Panc1 (cell line): ENCODE data around the gene ASTN2. TPM values are rescaled to one million over a fixed set of nuclear protein-coding genes. Genes with fewer than 3 reads are reported as not detected.

Experiments used
- ATAC-seq: fragments of 200-7000 bp; cut with Tn5 transposase; 2 replicates; pipeline ENCODE4 v1.9.1; 2020; ENCODE audit warnings: mild to moderate bottlenecking, moderate library complexity
- BruUV-seq: library from RNA; stranded (reverse); fragments of 400-500 nt; replicated peaks from 2 replicates; lab custom pipeline; 2021; lab: Mats Ljungman, UMichigan
- CTCF ChIA-PET: fragments of 300-600 bp; sonication (Branson Sonifier 250); formaldehyde crosslinking; loops from one replicate; lab custom pipeline; 2022; ENCODE audit warnings: antibody characterized with exemption; lab: Charles Lee
- POLR2A ChIA-PET: fragments of 300-600 bp; sonication (Branson Sonifier 250); formaldehyde crosslinking; loops from one replicate; lab custom pipeline; 2022; ENCODE audit warnings: antibody characterized with exemption; lab: Charles Lee
- DNase-seq: peaks from one replicate; pipeline ENCODE4 v3.0.0-alpha.2; 2010; ENCODE audit warnings: low read depth, low spot score
- H3K27ac ChIP-seq: 2 replicates; pipeline ENCODE4 v1.5.1; 2011; ENCODE audit warnings: mild to moderate bottlenecking, low read length, inconsistent platforms
- H3K27me3 ChIP-seq: fragments of 200-500 bp; sonication (Bioruptor generic); 2 replicates; pipeline ENCODE4 v1.6.0; 2014; ENCODE audit warnings: low read length, inconsistent platforms; ENCODE audit not compliant: control insufficient read depth, insufficient read depth
- H3K36me3 ChIP-seq: fragments of 200-500 bp; sonication (Bioruptor generic); 2 replicates; pipeline ENCODE4 v1.5.1; 2014; ENCODE audit warnings: inconsistent platforms, mild to moderate bottlenecking, low read length, moderate library complexity; ENCODE audit not compliant: control insufficient read depth, insufficient read depth
- H3K4me1 ChIP-seq: 2 replicates; pipeline ENCODE4 v1.5.1; 2011; ENCODE audit warnings: inconsistent platforms, mild to moderate bottlenecking, low read length, moderate library complexity; ENCODE audit not compliant: control insufficient read depth, insufficient read depth
- H3K4me3 ChIP-seq, 2 experiments: 2 replicates each; pipeline ENCODE4 v1.5.1; 2011 to 2012; ENCODE audit warnings: low read depth in 2 of 2, low read length in 2 of 2, mild to moderate bottlenecking in 2 of 2, inconsistent platforms in 1 of 2, moderate library complexity in 1 of 2
- H3K9me3 ChIP-seq: fragments of 200-500 bp; sonication (Bioruptor generic); 2 replicates; pipeline ENCODE4 v1.5.1; 2014; ENCODE audit warnings: low read depth, mild to moderate bottlenecking, inconsistent platforms, low read length, moderate library complexity; ENCODE audit not compliant: control insufficient read depth, insufficient read depth
- POLR2AphosphoS5 ChIP-seq: IDR thresholded peaks from 2 replicates; pipeline ENCODE4 v1.6.1; 2012; ENCODE audit warnings: mild to moderate bottlenecking, low read depth, low read length, moderate library complexity
- SIN3A ChIP-seq: IDR thresholded peaks from 2 replicates; pipeline ENCODE4 v1.6.1; 2012; ENCODE audit warnings: low read depth, mild to moderate bottlenecking, low read length, moderate library complexity, borderline replicate concordance; ENCODE audit not compliant: insufficient read depth
- TCF7L2 ChIP-seq: IDR thresholded peaks from 2 replicates; pipeline ENCODE4 v1.6.1; 2011; ENCODE audit warnings: mild to moderate bottlenecking, low read depth, low read length, inconsistent platforms
- in situ Hi-C: cut with HindIII; loops from 2 replicates; pipeline ENCODE4 v1.10.0; 2016; ENCODE audit warnings: low sequenced_read_pairs, low pct_unique_long_range_greater_than_20kb
- intact Hi-C: fragments of 100-400 bp; cut with micrococcal nuclease; formaldehyde crosslinking; loops from one replicate; pipeline ENCODE4 v1.10.0; 2022; ENCODE audit not compliant: unreplicated experiment
- total RNA-seq: library from RNA; stranded (reverse); gene quantifications from one replicate; pipeline ENCODE4 v1.2.1, GENCODE V29; 2021; ENCODE audit not compliant: unreplicated experiment
- TF ChIP-seq, protein P1 (sequence below): fragments of 450-650 bp; IDR thresholded peaks from 2 replicates; pipeline ENCODE4 v1.5.1; 2017; ENCODE audit warnings: mild to moderate bottlenecking
- TF ChIP-seq, protein P2 (sequence below), 2 experiments: IDR thresholded peaks; 2 replicates each; pipeline ENCODE4 v1.6.1; 2011 to 2012; ENCODE audit warnings: low read depth in 2 of 2, control low read depth in 1 of 2, low read length in 1 of 2, mild to moderate bottlenecking in 1 of 2, moderate library complexity in 1 of 2; ENCODE audit not compliant: insufficient read depth in 1 of 2

The ASTN2 gene
- total RNA-seq, 1 experiment from 2014 or later: 3.9 TPM

DNA sequence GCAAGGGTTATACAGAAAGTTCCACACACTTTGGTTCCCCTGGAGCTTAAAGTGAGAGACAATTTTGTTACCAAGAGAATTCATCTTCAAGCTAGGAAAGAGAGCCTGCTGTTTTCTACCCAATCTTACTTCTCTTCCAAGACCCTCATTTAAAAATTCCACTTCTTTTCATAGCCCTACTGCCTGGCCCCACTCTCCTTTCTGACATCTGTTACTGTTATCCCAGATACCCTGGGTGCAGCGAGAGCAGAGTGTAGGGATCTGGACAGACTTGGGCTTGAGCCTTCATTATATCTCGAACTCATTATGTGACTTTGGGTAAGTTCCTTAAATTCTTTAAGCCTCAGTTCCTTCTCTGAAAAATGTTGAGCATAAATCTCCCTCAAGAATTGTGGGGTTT, 263.1 kb downstream of the ASTN2 start:
- ChIA-PET POLR2A (no interaction called here), CTCF (no interaction called here)
- no peak for ATAC-seq
- H3K27me3 ChIP-seq: no peaks in the 10 kb centered on the region
- intact Hi-C loops (no loop called here), in situ Hi-C loops (no loop called here)
- DNase-seq: no peak
- no TSS peak for BruUV-seq
- no peaks in the 10 kb centered on the region for H3K4me1 ChIP-seq
- H3K27ac ChIP-seq: no peak overlapping the region
- H3K9me3 ChIP-seq: no peaks in the 10 kb centered on the region
- TF ChIP-seq POLR2AphosphoS5 (no peak), TCF7L2 (no peak), SIN3A (no peak)
- TF ChIP-seq, protein P1, sequence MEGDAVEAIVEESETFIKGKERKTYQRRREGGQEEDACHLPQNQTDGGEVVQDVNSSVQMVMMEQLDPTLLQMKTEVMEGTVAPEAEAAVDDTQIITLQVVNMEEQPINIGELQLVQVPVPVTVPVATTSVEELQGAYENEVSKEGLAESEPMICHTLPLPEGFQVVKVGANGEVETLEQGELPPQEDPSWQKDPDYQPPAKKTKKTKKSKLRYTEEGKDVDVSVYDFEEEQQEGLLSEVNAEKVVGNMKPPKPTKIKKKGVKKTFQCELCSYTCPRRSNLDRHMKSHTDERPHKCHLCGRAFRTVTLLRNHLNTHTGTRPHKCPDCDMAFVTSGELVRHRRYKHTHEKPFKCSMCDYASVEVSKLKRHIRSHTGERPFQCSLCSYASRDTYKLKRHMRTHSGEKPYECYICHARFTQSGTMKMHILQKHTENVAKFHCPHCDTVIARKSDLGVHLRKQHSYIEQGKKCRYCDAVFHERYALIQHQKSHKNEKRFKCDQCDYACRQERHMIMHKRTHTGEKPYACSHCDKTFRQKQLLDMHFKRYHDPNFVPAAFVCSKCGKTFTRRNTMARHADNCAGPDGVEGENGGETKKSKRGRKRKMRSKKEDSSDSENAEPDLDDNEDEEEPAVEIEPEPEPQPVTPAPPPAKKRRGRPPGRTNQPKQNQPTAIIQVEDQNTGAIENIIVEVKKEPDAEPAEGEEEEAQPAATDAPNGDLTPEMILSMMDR: no peak
- TF ChIP-seq, protein P2, sequence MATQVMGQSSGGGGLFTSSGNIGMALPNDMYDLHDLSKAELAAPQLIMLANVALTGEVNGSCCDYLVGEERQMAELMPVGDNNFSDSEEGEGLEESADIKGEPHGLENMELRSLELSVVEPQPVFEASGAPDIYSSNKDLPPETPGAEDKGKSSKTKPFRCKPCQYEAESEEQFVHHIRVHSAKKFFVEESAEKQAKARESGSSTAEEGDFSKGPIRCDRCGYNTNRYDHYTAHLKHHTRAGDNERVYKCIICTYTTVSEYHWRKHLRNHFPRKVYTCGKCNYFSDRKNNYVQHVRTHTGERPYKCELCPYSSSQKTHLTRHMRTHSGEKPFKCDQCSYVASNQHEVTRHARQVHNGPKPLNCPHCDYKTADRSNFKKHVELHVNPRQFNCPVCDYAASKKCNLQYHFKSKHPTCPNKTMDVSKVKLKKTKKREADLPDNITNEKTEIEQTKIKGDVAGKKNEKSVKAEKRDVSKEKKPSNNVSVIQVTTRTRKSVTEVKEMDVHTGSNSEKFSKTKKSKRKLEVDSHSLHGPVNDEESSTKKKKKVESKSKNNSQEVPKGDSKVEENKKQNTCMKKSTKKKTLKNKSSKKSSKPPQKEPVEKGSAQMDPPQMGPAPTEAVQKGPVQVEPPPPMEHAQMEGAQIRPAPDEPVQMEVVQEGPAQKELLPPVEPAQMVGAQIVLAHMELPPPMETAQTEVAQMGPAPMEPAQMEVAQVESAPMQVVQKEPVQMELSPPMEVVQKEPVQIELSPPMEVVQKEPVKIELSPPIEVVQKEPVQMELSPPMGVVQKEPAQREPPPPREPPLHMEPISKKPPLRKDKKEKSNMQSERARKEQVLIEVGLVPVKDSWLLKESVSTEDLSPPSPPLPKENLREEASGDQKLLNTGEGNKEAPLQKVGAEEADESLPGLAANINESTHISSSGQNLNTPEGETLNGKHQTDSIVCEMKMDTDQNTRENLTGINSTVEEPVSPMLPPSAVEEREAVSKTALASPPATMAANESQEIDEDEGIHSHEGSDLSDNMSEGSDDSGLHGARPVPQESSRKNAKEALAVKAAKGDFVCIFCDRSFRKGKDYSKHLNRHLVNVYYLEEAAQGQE (IDR thresholded peaks at IDR 0.05; ENCODE audit: insufficient read depth in 1 of 2, low read depth in 2 of 2, low read length in 1 of 2): no peak
- no peak overlapping the region for H3K4me3 ChIP-seq
- H3K36me3 ChIP-seq: no peaks in the 10 kb centered on the region

DNA sequence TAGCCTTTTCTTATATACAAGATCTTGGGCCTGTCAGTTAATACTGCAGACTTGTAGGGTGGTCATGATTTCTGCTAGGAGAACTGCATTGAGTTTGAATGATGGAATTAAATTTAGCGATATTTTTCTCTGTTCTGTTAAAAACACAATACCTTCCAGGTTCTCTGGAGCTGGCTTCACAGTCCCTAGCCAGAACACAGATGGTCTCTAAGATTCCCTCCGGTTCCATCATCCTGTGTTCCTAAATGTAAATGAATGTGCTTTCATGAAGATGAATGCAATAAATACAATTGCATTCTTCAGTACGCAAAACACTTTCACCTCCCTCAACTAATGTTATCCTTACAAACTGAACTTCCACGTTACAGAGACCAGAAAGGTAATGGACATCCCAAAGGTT, 264.9 kb downstream of the ASTN2 start:
- BruUV-seq: no TSS peak
- intact Hi-C loops (no loop called here), in situ Hi-C loops (no loop called here)
- H3K4me1 ChIP-seq: no peaks in the 10 kb centered on the region
- ATAC-seq: no peak
- no peak overlapping the region for H3K4me3 ChIP-seq
- no peaks in the 10 kb centered on the region for H3K36me3 ChIP-seq
- ChIA-PET CTCF (no interaction called here), POLR2A (no interaction called here)
- H3K9me3 ChIP-seq: no peaks in the 10 kb centered on the region
- no peaks in the 10 kb centered on the region for H3K27me3 ChIP-seq
- DNase-seq: no peak
- no peak for TF ChIP-seq TCF7L2
- TF ChIP-seq SIN3A: no peak
- TF ChIP-seq, protein P2 (IDR thresholded peaks at IDR 0.05; ENCODE audit: insufficient read depth in 1 of 2, low read depth in 2 of 2, low read length in 1 of 2): no peak
- TF ChIP-seq, protein P1: no peak
- TF ChIP-seq POLR2AphosphoS5: no peak
- no peak overlapping the region for H3K27ac ChIP-seq
